Upper lobe of right lung (tissue), 1 donor: Measurements from ENCODE around the gene VARS2. TPM values are rescaled to one million over a fixed set of nuclear protein-coding genes. Genes with fewer than 3 reads are reported as not detected.

ENCODE experiments used
- ATAC-seq: fragments of 200-7000 bp; cut with Tn5 transposase; one replicate; pipeline ENCODE4 v1.9.1; 2020; ENCODE audit warnings: mild to moderate bottlenecking, moderate library complexity
- DNase-seq: peaks from one replicate; pipeline ENCODE4 v3.0.0-alpha.2; 2020
- H3K27ac ChIP-seq: fragments of 200-600 bp; one replicate; pipeline ENCODE4 v1.8.0; 2022
- H3K27me3 ChIP-seq: fragments of 200-600 bp; one replicate; pipeline ENCODE4 v1.8.0; 2022; ENCODE audit warnings: mild to moderate bottlenecking
- H3K36me3 ChIP-seq: fragments of 200-600 bp; one replicate; pipeline ENCODE4 v1.8.0; 2022
- H3K4me1 ChIP-seq: fragments of 200-600 bp; one replicate; pipeline ENCODE4 v1.8.0; 2022
- H3K4me3 ChIP-seq: fragments of 200-600 bp; one replicate; pipeline ENCODE4 v1.8.0; 2022; ENCODE audit warnings: mild to moderate bottlenecking
- H3K9me3 ChIP-seq: fragments of 200-600 bp; one replicate; pipeline ENCODE4 v1.8.0; 2022
- CTCF ChIP-seq: fragments of 200-600 bp; IDR thresholded peaks from one replicate; pipeline ENCODE4 v1.8.0; 2022; ENCODE audit warnings: antibody characterized with exemption
- intact Hi-C: fragments of 100-400 bp; cut with DNase I; formaldehyde crosslinking; loops from one replicate; pipeline ENCODE4 v1.11.0; 2022
- total RNA-seq: library from RNA; stranded (reverse); fragmentation: NEBNext Ultra II Directional; extraction: Animal tissue kit (Norgen Biotek cat#: 25700); gene quantifications from one replicate; pipeline ENCODE4 v1.2.1, GENCODE V29; 2021
- donor health status: DM: no; HTN: yes; CAD: no; lungs with severe emphysema.

VARS2 gene
- total RNA-seq, 1 donor from 2014 or later = 28.7 TPM

GRCh38 chr6:30942338-30943060 is 28.5 kb downstream of the VARS2 start:
- no peak overlapping the region for H3K4me3 ChIP-seq
- ATAC-seq (peak; percentile 95), DNase-seq (peak; percentile 93)
- peak; percentile 46 for TF ChIP-seq CTCF
- no peaks in the 10 kb centered on the region for H3K27me3 ChIP-seq
- H3K36me3 ChIP-seq = no peaks in the 10 kb centered on the region
- intact Hi-C loops = no loop called here
- H3K27ac ChIP-seq = no peak overlapping the region
- peaks cover 6% of the 10 kb centered on the region for H3K4me1 ChIP-seq
- H3K9me3 ChIP-seq = no peaks in the 10 kb centered on the region

- Histone ChIP-seq H3K36me3 (no peaks in the 10 kb centered on the region), H3K9me3 (no peaks in the 10 kb centered on the region), H3K27me3 (no peaks in the 10 kb centered on the region), H3K4me3 (no peak overlapping the region), H3K27ac (no peak overlapping the region), H3K4me1 (no peaks in the 10 kb centered on the region)
- DNase-seq (no peak), ATAC-seq (no peak)
- intact Hi-C loops = no loop called here
- no peak for TF ChIP-seq CTCF
Observed at GRCh38 chr6:30944051-30944450, 30.0 kb downstream of the VARS2 start.

GRCh38 chr6:30945281-30945680 is 31.2 kb downstream of the VARS2 start:
- H3K4me3 ChIP-seq = no peak overlapping the region
- no peaks in the 10 kb centered on the region for H3K36me3 ChIP-seq
- H3K4me1 ChIP-seq = no peaks in the 10 kb centered on the region
- H3K27ac ChIP-seq = no peak overlapping the region
- TF ChIP-seq CTCF = no peak
- H3K27me3 ChIP-seq = no peaks in the 10 kb centered on the region
- H3K9me3 ChIP-seq = no peaks in the 10 kb centered on the region
- ATAC-seq (no peak), DNase-seq (no peak)
- intact Hi-C loops = no loop called here

- no peak for DNase-seq
- Histone ChIP-seq H3K27ac (no peak overlapping the region), H3K27me3 (no peaks in the 10 kb centered on the region), H3K4me1 (no peaks in the 10 kb centered on the region), H3K4me3 (no peak overlapping the region), H3K9me3 (no peaks in the 10 kb centered on the region), H3K36me3 (no peaks in the 10 kb centered on the region)
- intact Hi-C loops = no loop called here
- no peak for ATAC-seq
- no peak for TF ChIP-seq CTCF
Observed at GRCh38 chr6:30947231-30947630, 33.2 kb downstream of the VARS2 start.

- no peak for ATAC-seq
- no peak overlapping the region for H3K4me3 ChIP-seq
- no peak for DNase-seq
- H3K27ac ChIP-seq = no peak overlapping the region
- H3K27me3 ChIP-seq = no peaks in the 10 kb centered on the region
- H3K9me3 ChIP-seq = no peaks in the 10 kb centered on the region
- TF ChIP-seq CTCF = no peak
- H3K36me3 ChIP-seq = no peaks in the 10 kb centered on the region
- H3K4me1 ChIP-seq = no peaks in the 10 kb centered on the region
- intact Hi-C loops = no loop called here
Observed at GRCh38 chr6:30948811-30949210, 34.8 kb downstream of the VARS2 start.
